A549 (cell line): ENCODE results near the gene HDAC6.

Experiments used
- CBX8 ChIP-seq: fragments of 200-600 bp; sonication (generic); IDR thresholded peaks from 2 replicates; pipeline ENCODE4 v1.6.1; 2016
- CHD2 ChIP-seq: fragments of 150-350 bp; IDR thresholded peaks from 2 replicates; pipeline ENCODE4 v1.6.1; 2014; ENCODE audit warnings: low read length; ENCODE audit not compliant: partially characterized antibody
- ESRRA ChIP-seq: fragments of 150-350 bp; IDR thresholded peaks from 2 replicates; pipeline ENCODE4 v1.6.1; 2014; ENCODE audit warnings: mild to moderate bottlenecking, low read length, borderline replicate concordance
- FOSL2 ChIP-seq, 2 experiments: fragments of 450-650 bp in 1 of 2; fragments of >200 bp in 1 of 2; sonication (Bioruptor Twin) in 1 of 2; formaldehyde crosslinking; IDR thresholded peaks; 2 replicates each; pipeline versions ENCODE4 v1.5.0 to v1.6.1; 2016 to 2020; ENCODE audit warnings: mild to moderate bottlenecking in 1 of 2, moderate library complexity in 1 of 2
- MAZ ChIP-seq: fragments of 150-350 bp; IDR thresholded peaks from 2 replicates; pipeline ENCODE4 v1.6.1; 2014; ENCODE audit warnings: antibody characterized with exemption, low read depth, low read length, borderline replicate concordance
- RCOR1 ChIP-seq: fragments of 150-350 bp; IDR thresholded peaks from 2 replicates; pipeline ENCODE4 v1.6.1; 2014; ENCODE audit warnings: antibody characterized with exemption, low read length, low read depth
- RNF2 ChIP-seq: fragments of 200-600 bp; sonication (generic); IDR thresholded peaks from 2 replicates; pipeline ENCODE4 v1.6.1; 2016; ENCODE audit warnings: low read depth, mild to moderate bottlenecking, antibody characterized with exemption, moderate library complexity, borderline replicate concordance
- SMC3 ChIP-seq: fragments of >200 bp; sonication (Bioruptor Twin); formaldehyde crosslinking; IDR thresholded peaks from 3 replicates; pipeline ENCODE4 v1.6.1; 2018; ENCODE audit warnings: inconsistent platforms
- TF ChIP-seq, protein P1 (sequence below): fragments of 150-350 bp; IDR thresholded peaks from 2 replicates; pipeline ENCODE4 v1.6.1; 2014; ENCODE audit warnings: low read depth, mild to moderate bottlenecking, low read length
- TF ChIP-seq, protein P2 (sequence below): fragments of 200-600 bp; sonication (generic); IDR thresholded peaks from 2 replicates; pipeline ENCODE4 v1.6.1; 2016; ENCODE audit warnings: antibody characterized with exemption, mild to moderate bottlenecking, moderate library complexity

DNA sequence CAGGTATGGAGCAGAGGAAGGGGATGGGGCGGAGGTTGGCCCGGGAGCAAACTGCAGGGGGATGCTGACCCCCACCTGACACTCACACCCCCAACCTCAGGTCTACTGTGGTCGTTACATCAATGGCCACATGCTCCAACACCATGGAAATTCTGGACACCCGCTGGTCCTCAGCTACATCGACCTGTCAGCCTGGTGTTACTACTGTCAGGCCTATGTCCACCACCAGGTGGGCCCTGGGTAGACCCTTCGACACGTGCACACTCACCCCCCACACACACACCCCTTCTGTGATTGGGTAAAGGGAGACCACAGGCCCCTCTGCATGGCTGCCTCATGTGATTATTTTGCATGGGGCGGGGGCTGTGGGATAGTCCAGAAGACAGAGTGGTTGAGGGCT, 22.2 kb downstream of the HDAC6 start:
- TF ChIP-seq, protein P1, sequence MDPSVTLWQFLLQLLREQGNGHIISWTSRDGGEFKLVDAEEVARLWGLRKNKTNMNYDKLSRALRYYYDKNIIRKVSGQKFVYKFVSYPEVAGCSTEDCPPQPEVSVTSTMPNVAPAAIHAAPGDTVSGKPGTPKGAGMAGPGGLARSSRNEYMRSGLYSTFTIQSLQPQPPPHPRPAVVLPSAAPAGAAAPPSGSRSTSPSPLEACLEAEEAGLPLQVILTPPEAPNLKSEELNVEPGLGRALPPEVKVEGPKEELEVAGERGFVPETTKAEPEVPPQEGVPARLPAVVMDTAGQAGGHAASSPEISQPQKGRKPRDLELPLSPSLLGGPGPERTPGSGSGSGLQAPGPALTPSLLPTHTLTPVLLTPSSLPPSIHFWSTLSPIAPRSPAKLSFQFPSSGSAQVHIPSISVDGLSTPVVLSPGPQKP = no peak
- TF ChIP-seq, protein P2, sequence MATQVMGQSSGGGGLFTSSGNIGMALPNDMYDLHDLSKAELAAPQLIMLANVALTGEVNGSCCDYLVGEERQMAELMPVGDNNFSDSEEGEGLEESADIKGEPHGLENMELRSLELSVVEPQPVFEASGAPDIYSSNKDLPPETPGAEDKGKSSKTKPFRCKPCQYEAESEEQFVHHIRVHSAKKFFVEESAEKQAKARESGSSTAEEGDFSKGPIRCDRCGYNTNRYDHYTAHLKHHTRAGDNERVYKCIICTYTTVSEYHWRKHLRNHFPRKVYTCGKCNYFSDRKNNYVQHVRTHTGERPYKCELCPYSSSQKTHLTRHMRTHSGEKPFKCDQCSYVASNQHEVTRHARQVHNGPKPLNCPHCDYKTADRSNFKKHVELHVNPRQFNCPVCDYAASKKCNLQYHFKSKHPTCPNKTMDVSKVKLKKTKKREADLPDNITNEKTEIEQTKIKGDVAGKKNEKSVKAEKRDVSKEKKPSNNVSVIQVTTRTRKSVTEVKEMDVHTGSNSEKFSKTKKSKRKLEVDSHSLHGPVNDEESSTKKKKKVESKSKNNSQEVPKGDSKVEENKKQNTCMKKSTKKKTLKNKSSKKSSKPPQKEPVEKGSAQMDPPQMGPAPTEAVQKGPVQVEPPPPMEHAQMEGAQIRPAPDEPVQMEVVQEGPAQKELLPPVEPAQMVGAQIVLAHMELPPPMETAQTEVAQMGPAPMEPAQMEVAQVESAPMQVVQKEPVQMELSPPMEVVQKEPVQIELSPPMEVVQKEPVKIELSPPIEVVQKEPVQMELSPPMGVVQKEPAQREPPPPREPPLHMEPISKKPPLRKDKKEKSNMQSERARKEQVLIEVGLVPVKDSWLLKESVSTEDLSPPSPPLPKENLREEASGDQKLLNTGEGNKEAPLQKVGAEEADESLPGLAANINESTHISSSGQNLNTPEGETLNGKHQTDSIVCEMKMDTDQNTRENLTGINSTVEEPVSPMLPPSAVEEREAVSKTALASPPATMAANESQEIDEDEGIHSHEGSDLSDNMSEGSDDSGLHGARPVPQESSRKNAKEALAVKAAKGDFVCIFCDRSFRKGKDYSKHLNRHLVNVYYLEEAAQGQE = no peak
- TF ChIP-seq RNF2 (no peak), SMC3 (no peak), RCOR1 (no peak), MAZ (no peak), FOSL2 (IDR thresholded peaks at IDR 0.05) (no peak), FOSL2 (CRISPR knock-in tag; IDR thresholded peaks at IDR 0.05) (no peak), CHD2 (no peak), ESRRA (no peak), CBX8 (no peak)
